GM18868 (cell line): ENCODE measurements around the gene BAG5.

Experiments
- ATAC-seq: cut with Tn5 transposase; IDR thresholded peaks from one replicate; pipeline ENCODE4 v1.9.1; 2021; ENCODE audit warnings: mild to moderate bottlenecking, moderate library complexity; ENCODE audit not compliant: unreplicated experiment

The BAG5 gene

GRCh38 chr14:103568952-103569351 lies 6.5 kb upstream of the BAG5 start:
- no peak for ATAC-seq

- ATAC-seq, result no peak
These were observed 1.5 kb upstream of the BAG5 start for GRCh38 chr14:103563844-103564505.

- no peak for ATAC-seq
These were observed 766 bp upstream of the BAG5 start for GRCh38 chr14:103563226-103563620.

GRCh38 chr14:103562179-103562428 lies 353 bp downstream of the BAG5 start:
- ATAC-seq, result peak; percentile 28

GRCh38 chr14:103561381-103562178 lies 877 bp downstream of the BAG5 start:
- peak; percentile 27 for ATAC-seq

- no peak for ATAC-seq
These were observed 1.8 kb downstream of the BAG5 start for GRCh38 chr14:103560691-103561090.

GRCh38 chr14:103559766-103560165 lies 2.7 kb downstream of the BAG5 start:
- ATAC-seq, result no peak

GRCh38 chr14:103558071-103558882 lies 4.2 kb downstream of the BAG5 start:
- no peak for ATAC-seq

GRCh38 chr14:103556946-103557758 lies 5.3 kb downstream of the BAG5 start:
- no peak for ATAC-seq

GRCh38 chr14:103555559-103556337 lies 6.7 kb downstream of the BAG5 start:
- ATAC-seq, result no peak

- no peak for ATAC-seq
These were observed 9.6 kb downstream of the BAG5 start for GRCh38 chr14:103552846-103553210.

- ATAC-seq, result no peak
These were observed 10.2 kb downstream of the BAG5 start for GRCh38 chr14:103552011-103552845.

GRCh38 chr14:103551338-103551762 lies 11.1 kb downstream of the BAG5 start:
- ATAC-seq, result no peak

GRCh38 chr14:103550451-103551337 lies 11.8 kb downstream of the BAG5 start:
- no peak for ATAC-seq

GRCh38 chr14:103549361-103550311 lies 12.8 kb downstream of the BAG5 start:
- ATAC-seq, result no peak

GRCh38 chr14:103548463-103549351 lies 13.8 kb downstream of the BAG5 start:
- no peak for ATAC-seq
